HEK293 (cell line): Measurements from ENCODE around the gene TTC39A.

Source experiments
- CTCF ChIP-seq: fragments of 450-650 bp; formaldehyde crosslinking; IDR thresholded peaks from 2 replicates; pipeline ENCODE4 v1.5.1; 2016; ENCODE audit warnings: missing biosample characterization, missing genetic modification characterization
- SP2 ChIP-seq: fragments of 450-650 bp; formaldehyde crosslinking; IDR thresholded peaks from 2 replicates; pipeline ENCODE4 v1.5.1; 2016; ENCODE audit warnings: missing biosample characterization, missing genetic modification characterization
- ZBTB49 ChIP-seq: fragments of 450-650 bp; formaldehyde crosslinking; IDR thresholded peaks from 2 replicates; pipeline ENCODE4 v1.5.1; 2016; ENCODE audit warnings: missing biosample characterization, missing genetic modification characterization, low read depth
- ZNF280D ChIP-seq: fragments of 450-650 bp; formaldehyde crosslinking; IDR thresholded peaks from 2 replicates; pipeline ENCODE4 v1.5.1; 2016; ENCODE audit warnings: missing biosample characterization, missing genetic modification characterization
- ZNF354C ChIP-seq: fragments of 450-650 bp; formaldehyde crosslinking; IDR thresholded peaks from 2 replicates; pipeline ENCODE4 v1.5.1; 2016; ENCODE audit warnings: missing biosample characterization, missing genetic modification characterization, low read depth, borderline replicate concordance
- ZNF366 ChIP-seq: fragments of 450-650 bp; formaldehyde crosslinking; conservative IDR thresholded peaks from 2 replicates; pipeline ENCODE4 v1.5.1; 2016; ENCODE audit warnings: missing biosample characterization, missing genetic modification characterization
- ZNF394 ChIP-seq: fragments of 450-650 bp; formaldehyde crosslinking; IDR thresholded peaks from 2 replicates; pipeline ENCODE4 v1.5.1; 2016; ENCODE audit warnings: missing biosample characterization, missing genetic modification characterization, mild to moderate bottlenecking, moderate library complexity, borderline replicate concordance
- ZNF639 ChIP-seq: fragments of 450-650 bp; formaldehyde crosslinking; IDR thresholded peaks from 2 replicates; pipeline ENCODE4 v1.5.1; 2016; ENCODE audit warnings: missing biosample characterization, missing genetic modification characterization
- ZNF792 ChIP-seq: fragments of 450-650 bp; formaldehyde crosslinking; IDR thresholded peaks from 2 replicates; pipeline ENCODE4 v1.5.1; 2016; ENCODE audit warnings: missing biosample characterization, missing genetic modification characterization

GRCh38 chr1:51330331-51331201, at the start of gene TTC39A:
- TF ChIP-seq ZNF280D (tag by site-specific recombination): no peak
- TF ChIP-seq CTCF (tag by site-specific recombination): no peak
- TF ChIP-seq ZNF639 (tag by site-specific recombination): no peak
- no peak for TF ChIP-seq ZNF394
- no peak for TF ChIP-seq ZNF366 (tag by site-specific recombination)
- no peak for TF ChIP-seq ZNF354C
- no peak for TF ChIP-seq ZBTB49 (tag by site-specific recombination)
- TF ChIP-seq SP2 (tag by site-specific recombination): no peak; the same call in 1 of the 2 replicates
- TF ChIP-seq ZNF792 (tag by site-specific recombination): no peak
